K562 (cell line): ENCODE data around the gene GADD45B. TPM values are rescaled to one million over a fixed set of nuclear protein-coding genes. Genes with fewer than 3 reads are reported as not detected.

Source experiments
- ATAC-seq: fragments of 200-7000 bp; cut with Tn5 transposase; 3 replicates; pipeline ENCODE4 v1.9.1; 2020; ENCODE audit warnings: moderate library complexity
- BruUV-seq: library from RNA; stranded (reverse); fragments of 400-500 nt; replicated peaks from 2 replicates; lab custom pipeline; 2021; lab: Mats Ljungman, UMichigan
- CTCF ChIA-PET: fragments of 300-600 bp; formaldehyde crosslinking; extraction: SDS; loops from one replicate; lab custom pipeline; 2021; ENCODE audit warnings: low intra/inter-chr PET ratio; lab: Yijun Ruan, JAX
- POLR2A ChIA-PET: fragments of 300-600, 350-650 bp; sonication (Branson Sonifier 250); formaldehyde crosslinking; extraction: SDS; loops from one replicate; lab custom pipeline; 2021; ENCODE audit warnings: antibody characterized with exemption, inconsistent platforms; lab: Yijun Ruan, JAX
- DNase-seq, 4 experiments: peaks; one replicate each; pipeline versions ENCODE4 v3.0.0 to v3.0.0-alpha.2; 2011 to 2018; ENCODE audit warnings: low spot score in 3 of 4, mixed read lengths in 3 of 4; ENCODE audit errors: extremely low read depth in 1 of 4
- FAIRE-seq: peaks from 2 replicates; lab custom pipeline; 2011; peaks lifted over from hg19 to GRCh38; lab: Jason Lieb, UNC
- H2AFZ ChIP-seq: 2 replicates; pipeline ENCODE4 v1.6.0; 2011; ENCODE audit warnings: low read depth, low read length, control low read depth, inconsistent platforms
- H3K27ac ChIP-seq: fragments of 200-600 bp; 3 replicates; pipeline ENCODE4 v1.8.0; 2011; ENCODE audit warnings: low read depth, mild to moderate bottlenecking, control low read depth, inconsistent platforms, low read length, moderate library complexity, mixed read lengths; ENCODE audit errors: extremely low read depth
- H3K27me3 ChIP-seq, 2 experiments: fragments of 300-600 bp in 1 of 2; 2 replicates in 1 of 2; 3 replicates in 1 of 2; pipeline versions ENCODE4 v1.6.0 to v1.8.0; 2011; ENCODE audit warnings: inconsistent platforms in 2 of 2, low read length in 2 of 2, mild to moderate bottlenecking in 1 of 2, mixed read lengths in 1 of 2, moderate library complexity in 1 of 2; ENCODE audit not compliant: control insufficient read depth in 2 of 2, insufficient read depth in 2 of 2
- H3K36me3 ChIP-seq: fragments of 300-600 bp; 3 replicates; pipeline ENCODE4 v1.8.0; 2011; ENCODE audit warnings: mild to moderate bottlenecking, low read length, inconsistent platforms; ENCODE audit not compliant: control insufficient read depth, insufficient read depth
- H3K4me1 ChIP-seq, 2 experiments: fragments of 200-600 bp in 1 of 2; replicated peaks in 1 of 2; 2 replicates in 1 of 2; 3 replicates in 1 of 2; pipeline versions ENCODE4 v1.5.1 to v1.8.0; 2011; ENCODE audit warnings: inconsistent platforms in 2 of 2, low read length in 2 of 2, mild to moderate bottlenecking in 1 of 2, mixed read lengths in 1 of 2, moderate library complexity in 1 of 2; ENCODE audit not compliant: control insufficient read depth in 2 of 2, insufficient read depth in 2 of 2
- H3K4me2 ChIP-seq: 2 replicates; pipeline ENCODE4 v1.6.1; 2011; ENCODE audit warnings: low read length, control low read depth, inconsistent platforms, mixed read lengths; ENCODE audit not compliant: insufficient read depth
- H3K4me3 ChIP-seq: fragments of 200-600 bp; sonication (generic), shearing (Covaris generic); 2 replicates; pipeline ENCODE4 v1.5.1; 2016; ENCODE audit warnings: control low read depth, inconsistent platforms
- H3K79me2 ChIP-seq: fragments of 200-600 bp; 3 replicates; pipeline ENCODE4 v1.8.0; 2011; ENCODE audit warnings: low read length, inconsistent platforms; ENCODE audit not compliant: control insufficient read depth, insufficient read depth
- H3K9ac ChIP-seq, 2 experiments: 2 replicates each; pipeline versions ENCODE4 v1.6.0 to v1.6.1; 2011; ENCODE audit warnings: low read depth in 2 of 2, low read length in 2 of 2, control low read depth in 1 of 2, inconsistent platforms in 1 of 2, mild to moderate bottlenecking in 1 of 2, mixed read lengths in 1 of 2; ENCODE audit not compliant: insufficient read depth in 1 of 2
- H3K9me1 ChIP-seq: one replicate; pipeline ENCODE4 v1.6.0; 2011; ENCODE audit warnings: inconsistent platforms, mild to moderate bottlenecking, low read length, moderate library complexity; ENCODE audit not compliant: control insufficient read depth, insufficient read depth
- H3K9me3 ChIP-seq: replicated peaks from 2 replicates; pipeline ENCODE4 v1.5.1; 2011; ENCODE audit warnings: low read depth, low read length, inconsistent platforms; ENCODE audit not compliant: control insufficient read depth, insufficient read depth
- H4K20me1 ChIP-seq: replicated peaks from 2 replicates; pipeline ENCODE4 v1.6.1; 2011; ENCODE audit warnings: low read length, inconsistent platforms, mixed read lengths; ENCODE audit not compliant: control insufficient read depth, insufficient read depth
- HDAC3 ChIP-seq: fragments of 450-650 bp; IDR thresholded peaks from 2 replicates; pipeline ENCODE4 v1.6.1; 2018; ENCODE audit warnings: borderline replicate concordance, mild to moderate bottlenecking, moderate library complexity; ENCODE audit not compliant: partially characterized antibody
- NCOA1 ChIP-seq: fragments of 450-650 bp; IDR thresholded peaks from 2 replicates; pipeline ENCODE4 v1.6.1; 2016; ENCODE audit warnings: low read depth
- POLR2G ChIP-seq: fragments of 200-400 bp; formaldehyde crosslinking; IDR thresholded peaks from 2 replicates; pipeline ENCODE4 v1.6.1; 2017; ENCODE audit warnings: low read depth, mild to moderate bottlenecking, antibody characterized with exemption, low read length, moderate library complexity
- RBFOX2 ChIP-seq: fragments of 200-400 bp; formaldehyde crosslinking; IDR thresholded peaks from 2 replicates; pipeline ENCODE4 v1.6.1; 2017; ENCODE audit warnings: low read depth, mild to moderate bottlenecking, low read length, moderate library complexity
- WGBS: fragments of 100-300 bp; shearing (Covaris generic); methylation state at CpG from one replicate; pipeline ENCODE4 v1.1.6; 2016; ENCODE audit warnings: low coverage, mixed read lengths; ENCODE audit not compliant: insufficient coverage; ENCODE audit errors: missing lambda C conversion rate; 5-methylcytosine and 5-hydroxymethylcytosine counted together
- in situ Hi-C: fragments of 300-500 bp; cut with MboI; formaldehyde crosslinking; loops from 4 replicates; pipeline ENCODE4 v1.15.0; 2018; ENCODE audit warnings: inconsistent platforms, mixed read lengths
- intact Hi-C: fragments of 100-400 bp; cut with micrococcal nuclease; formaldehyde crosslinking; loops from 2 replicates; pipeline ENCODE4 v1.14.2; 2022
- polyA plus RNA-seq, 8 experiments: library from polyadenylated mRNA; depleted of rRNA in 4 of 8; stranded (reverse) in 5 of 8; unstranded in 3 of 8; fragments of >200 nt; fragmentation: Nextera tagmentation in 2 of 8; fragmentation: Illumina TruSeq in 1 of 8; extraction: Ambion mirVana in 2 of 8; extraction: Trizol in 1 of 8; gene quantifications; 2 replicates each; pipeline versions ENCODE4 v1.2.1 to v1.2.3, GENCODE V29; 2011 to 2014; ENCODE audit warnings: inconsistent platforms in 1 of 8, missing spikeins in 1 of 8
- total RNA-seq, 7 experiments: library from RNA; depleted of rRNA in 6 of 7; stranded (reverse); fragments of >200 nt in 6 of 7; fragmentation: Illumina TruSeq in 2 of 7; extraction: Trizol in 2 of 7; gene quantifications; 2 replicates each; pipeline versions ENCODE4 v1.2.1 to v1.2.3, GENCODE V29; 2011 to 2021; ENCODE audit warnings: low replicate concordance in 1 of 7
- TF ChIP-seq, protein P1 (sequence below): IDR thresholded peaks from 2 replicates; pipeline ENCODE4 v1.6.1; 2011; ENCODE audit not compliant: insufficient read length; ENCODE audit errors: extremely low read depth

GADD45B gene
- total and polyA plus RNA-seq, 9 of the 15 experiments (the other 6 are each of a cell fraction or from before 2014, with no cell fraction given), result 0.06 to 4.1 (median 2.1) TPM

DNA sequence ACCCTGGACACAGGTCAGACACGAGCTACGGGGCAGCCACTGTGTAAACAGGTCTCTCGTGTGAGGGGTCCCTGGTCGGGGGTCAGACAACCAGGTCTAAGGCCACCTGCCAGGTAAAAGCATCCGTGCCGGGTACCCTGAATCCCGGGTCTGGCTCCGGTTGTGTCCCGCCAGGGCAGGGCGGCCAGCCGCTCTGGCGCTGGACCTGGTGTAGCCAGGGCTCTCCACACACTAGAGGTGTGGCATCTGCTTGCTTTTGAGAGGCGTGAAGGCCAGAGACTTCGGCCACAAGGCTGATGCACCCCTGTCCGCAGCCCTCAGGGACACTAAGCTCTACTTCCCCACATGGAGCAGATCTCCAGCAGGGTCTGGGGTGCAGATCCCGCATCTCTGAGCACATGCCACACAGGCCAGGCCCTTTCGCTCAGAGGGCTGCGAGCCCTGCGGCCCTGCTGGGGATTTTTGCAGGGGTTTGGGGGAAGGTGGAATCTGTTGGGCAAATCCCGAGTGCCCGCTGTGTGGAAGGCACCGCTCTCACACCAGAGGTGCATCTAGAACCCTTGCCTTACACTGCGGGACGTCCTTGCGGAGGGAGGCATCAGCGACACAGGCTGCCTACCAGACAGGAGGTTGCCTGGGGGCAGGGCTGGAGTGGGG, 34.7 kb upstream of the GADD45B start:
- peaks cover 11% of the 10 kb centered on the region; the same call in 1 of the 2 replicates for H4K20me1 ChIP-seq
- intact Hi-C loops, result no loop called here
- in situ Hi-C loops, result no loop called here
- H3K9me3 ChIP-seq, result no peaks in the 10 kb centered on the region
- H3K9ac ChIP-seq, result peak overlapping the region in 1 of 2 experiments; percentile 52; a peak in 2 of 4 replicates
- WGBS, result 97% methylated on average over 20 of the region's 26 CpGs
- peaks cover 0 to 20% of the 10 kb centered on the region in 2 experiments; a peak in 1 of 5 replicates for H3K4me1 ChIP-seq
- DNase-seq (no peak), FAIRE-seq (no peak), ATAC-seq (no peak)
- BruUV-seq, result no TSS peak
- H3K36me3 ChIP-seq, result peaks cover 76% of the 10 kb centered on the region; the same call in 1 of the 3 replicates
- peaks cover 16% of the 10 kb centered on the region for H3K79me2 ChIP-seq
- H3K27ac ChIP-seq, result no peak overlapping the region
- no peak overlapping the region for H2AFZ ChIP-seq
- H3K27me3 ChIP-seq, result no peaks in the 10 kb centered on the region
- H3K4me2 ChIP-seq, result no peak overlapping the region
- no peak overlapping the region for H3K4me3 ChIP-seq
- ChIA-PET CTCF (no interaction called here), POLR2A (interaction anchor here (0.8 to 1.7 kb wide), 2 partner anchors 12 to 13 kb away, joined by 3 to 6 read pairs; partner anchors contain the start of gene TIMM13)
- no peaks in the 10 kb centered on the region for H3K9me1 ChIP-seq
- TF ChIP-seq, protein P1, sequence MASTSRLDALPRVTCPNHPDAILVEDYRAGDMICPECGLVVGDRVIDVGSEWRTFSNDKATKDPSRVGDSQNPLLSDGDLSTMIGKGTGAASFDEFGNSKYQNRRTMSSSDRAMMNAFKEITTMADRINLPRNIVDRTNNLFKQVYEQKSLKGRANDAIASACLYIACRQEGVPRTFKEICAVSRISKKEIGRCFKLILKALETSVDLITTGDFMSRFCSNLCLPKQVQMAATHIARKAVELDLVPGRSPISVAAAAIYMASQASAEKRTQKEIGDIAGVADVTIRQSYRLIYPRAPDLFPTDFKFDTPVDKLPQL, result no peak
- 0 out of 2 replicates have a peak, but pooled peaks have one; percentile 30 for TF ChIP-seq RBFOX2
- no peak for TF ChIP-seq HDAC3
- peak; percentile 47 for TF ChIP-seq POLR2G
- no peak for TF ChIP-seq NCOA1
